Fibroblast of peridontal ligament (primary cell): Measurements from ENCODE around the gene MIX23.

Experiments
- DNase-seq: peaks from one replicate; pipeline ENCODE4 v3.0.0-alpha.2; 2010; ENCODE audit errors: extremely low read depth

MIX23 gene

DNA sequence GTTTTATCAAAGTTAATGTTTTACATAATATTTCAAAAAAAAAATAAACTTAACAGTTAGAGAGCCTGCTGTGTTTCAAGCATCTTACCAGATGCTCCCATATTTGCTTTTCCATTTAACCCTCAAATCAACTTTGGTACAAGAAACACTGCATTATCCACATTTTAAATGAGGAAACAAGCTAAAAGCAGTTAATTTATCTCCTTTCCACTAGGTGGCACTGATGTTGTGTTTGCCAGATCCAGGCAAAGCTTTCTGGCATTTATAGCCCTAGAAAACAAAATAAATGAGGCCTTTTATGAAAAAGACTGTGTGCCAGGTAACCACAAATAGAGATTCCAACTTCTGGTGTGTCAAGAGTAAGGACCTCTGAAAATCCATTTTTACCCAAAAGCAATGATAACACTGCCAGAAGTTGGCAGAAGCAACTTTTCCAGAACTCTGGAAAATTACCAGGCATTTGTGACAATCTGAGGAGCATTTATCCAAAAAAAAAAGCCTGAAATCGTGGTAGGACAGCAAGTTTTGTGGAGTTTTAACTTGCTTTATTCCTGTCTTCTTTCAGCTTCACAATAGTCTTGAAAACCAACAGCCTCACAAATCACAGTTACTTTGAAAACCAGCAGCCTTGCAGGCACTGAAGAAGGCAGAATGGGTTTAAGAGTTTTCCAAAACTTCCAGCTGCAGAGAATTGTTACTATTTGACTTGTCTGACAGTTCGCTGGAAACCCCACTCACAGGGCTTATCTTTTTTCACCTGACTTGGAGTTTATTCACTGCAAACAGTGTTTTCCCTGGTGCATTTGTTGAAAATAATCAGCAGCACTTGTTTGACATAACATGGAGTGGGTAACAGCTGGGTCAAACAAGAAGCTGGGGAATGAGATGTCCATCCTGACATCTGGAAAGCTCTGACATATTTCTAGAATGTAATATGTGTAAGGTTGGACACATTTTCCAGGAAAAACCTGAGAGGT is 10.1 kb upstream of the MIX23 start:
- peak; percentile 67 for DNase-seq

DNA sequence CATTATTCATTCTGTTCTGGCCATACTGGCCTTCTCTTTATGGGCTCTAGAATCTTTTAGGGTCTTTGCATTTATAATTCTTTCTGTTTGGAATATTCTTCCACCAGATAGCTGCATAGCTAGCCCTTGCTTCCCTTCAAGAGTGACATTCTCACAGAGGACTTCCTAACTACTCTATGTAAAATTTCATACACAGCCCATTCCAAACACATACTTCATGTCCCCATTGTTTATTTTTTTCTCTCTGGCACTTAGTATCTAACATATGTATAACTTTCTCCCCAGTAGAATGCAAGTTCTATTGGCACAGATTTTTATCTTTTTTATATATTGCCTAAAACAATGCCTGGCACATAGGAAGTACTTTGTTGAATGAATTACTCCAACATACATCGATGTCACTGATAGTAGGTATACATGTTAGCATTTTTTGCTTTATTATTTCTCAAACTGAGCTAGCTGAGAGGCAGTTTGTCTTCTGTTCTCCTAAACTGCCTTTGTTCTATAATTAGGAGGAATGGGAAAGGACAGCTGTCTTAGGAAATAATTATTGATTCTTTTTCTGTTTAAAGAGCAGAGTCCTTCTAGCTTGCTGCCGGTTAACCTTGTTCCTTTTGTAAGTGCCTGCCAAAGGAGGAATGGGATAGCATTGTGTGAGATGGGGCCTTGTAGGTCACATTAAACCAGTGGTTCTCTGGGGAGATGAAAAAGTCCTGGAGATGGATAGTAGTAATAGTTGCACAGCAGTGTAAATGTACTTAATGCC is 8.8 kb upstream of the MIX23 start:
- no peak for DNase-seq

DNA sequence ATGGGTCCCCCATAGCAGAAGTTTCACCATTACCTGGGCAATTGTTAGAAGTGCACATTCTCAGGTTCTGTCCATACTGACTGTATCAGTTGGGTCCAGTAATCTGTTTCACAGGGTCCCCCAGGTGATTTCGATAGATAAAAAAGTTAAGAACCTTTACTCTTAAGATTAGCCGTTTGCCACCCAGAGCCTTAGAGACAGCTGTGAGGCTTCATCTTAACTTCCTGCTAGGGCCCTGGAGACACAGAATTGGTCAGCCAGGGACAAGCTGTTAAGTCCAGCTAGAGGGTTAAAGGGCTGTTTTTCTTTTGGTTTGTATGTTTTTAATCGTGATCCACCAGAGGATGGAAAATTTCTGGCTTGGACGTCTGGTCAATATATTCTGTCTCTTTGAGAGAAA is 7.6 kb upstream of the MIX23 start:
- DNase-seq, result no peak

DNA sequence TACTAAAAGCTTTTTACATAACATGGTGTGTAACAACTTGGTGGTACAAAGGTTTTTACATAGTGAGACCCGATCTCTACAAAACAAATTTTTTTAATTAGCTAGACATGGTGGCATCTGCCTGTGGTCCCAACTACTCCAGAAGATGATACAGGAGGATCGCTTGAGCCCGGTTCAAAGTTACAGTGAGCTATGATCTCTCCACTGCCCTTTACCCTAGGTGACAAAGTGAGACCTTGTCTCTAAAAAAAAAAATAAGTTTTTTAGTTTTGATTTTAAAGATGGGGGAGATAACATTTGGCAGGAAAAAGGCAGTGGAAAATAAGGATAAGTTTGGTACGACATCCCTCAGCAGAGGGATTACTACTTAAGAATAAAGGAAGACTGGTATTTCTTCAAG is 6.9 kb upstream of the MIX23 start:
- no peak for DNase-seq

DNA sequence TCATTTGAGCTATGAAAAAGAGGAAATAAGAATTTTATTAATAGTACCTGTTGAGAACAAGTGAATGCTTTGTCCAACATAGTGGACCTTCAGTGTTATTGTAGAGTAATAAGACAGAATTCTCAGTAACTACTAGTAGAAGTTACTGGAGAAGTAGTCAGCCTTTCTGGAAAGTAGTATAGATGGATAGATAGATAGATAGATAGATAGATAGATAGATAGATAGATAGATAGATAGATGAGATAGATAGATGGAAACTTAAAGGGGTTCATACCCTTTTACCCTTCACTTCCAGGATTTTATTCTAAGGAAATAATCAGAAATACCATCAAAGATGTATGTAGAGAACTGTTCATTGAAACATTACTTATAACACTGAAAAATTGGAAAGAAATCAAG is 6.2 kb upstream of the MIX23 start:
- no peak for DNase-seq

DNA sequence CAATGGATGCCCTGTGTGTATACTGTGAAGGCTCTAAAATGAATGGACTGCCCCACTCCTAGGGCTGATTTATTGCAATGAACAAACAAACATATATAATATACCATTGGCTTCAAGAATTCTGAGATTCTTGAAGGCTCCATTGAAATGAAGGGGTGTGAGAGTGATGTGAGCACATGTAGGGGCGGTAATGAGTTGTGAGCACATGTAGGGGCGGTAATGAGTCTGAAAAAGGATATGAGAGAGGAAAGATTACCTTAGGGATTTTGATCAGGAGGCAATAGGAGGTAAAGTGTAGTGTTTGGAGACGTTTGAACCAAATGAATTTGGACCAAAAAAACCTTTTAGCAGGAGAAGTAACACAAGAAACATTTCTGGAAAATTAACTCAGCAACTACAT is 4.7 kb upstream of the MIX23 start:
- no peak for DNase-seq

DNA sequence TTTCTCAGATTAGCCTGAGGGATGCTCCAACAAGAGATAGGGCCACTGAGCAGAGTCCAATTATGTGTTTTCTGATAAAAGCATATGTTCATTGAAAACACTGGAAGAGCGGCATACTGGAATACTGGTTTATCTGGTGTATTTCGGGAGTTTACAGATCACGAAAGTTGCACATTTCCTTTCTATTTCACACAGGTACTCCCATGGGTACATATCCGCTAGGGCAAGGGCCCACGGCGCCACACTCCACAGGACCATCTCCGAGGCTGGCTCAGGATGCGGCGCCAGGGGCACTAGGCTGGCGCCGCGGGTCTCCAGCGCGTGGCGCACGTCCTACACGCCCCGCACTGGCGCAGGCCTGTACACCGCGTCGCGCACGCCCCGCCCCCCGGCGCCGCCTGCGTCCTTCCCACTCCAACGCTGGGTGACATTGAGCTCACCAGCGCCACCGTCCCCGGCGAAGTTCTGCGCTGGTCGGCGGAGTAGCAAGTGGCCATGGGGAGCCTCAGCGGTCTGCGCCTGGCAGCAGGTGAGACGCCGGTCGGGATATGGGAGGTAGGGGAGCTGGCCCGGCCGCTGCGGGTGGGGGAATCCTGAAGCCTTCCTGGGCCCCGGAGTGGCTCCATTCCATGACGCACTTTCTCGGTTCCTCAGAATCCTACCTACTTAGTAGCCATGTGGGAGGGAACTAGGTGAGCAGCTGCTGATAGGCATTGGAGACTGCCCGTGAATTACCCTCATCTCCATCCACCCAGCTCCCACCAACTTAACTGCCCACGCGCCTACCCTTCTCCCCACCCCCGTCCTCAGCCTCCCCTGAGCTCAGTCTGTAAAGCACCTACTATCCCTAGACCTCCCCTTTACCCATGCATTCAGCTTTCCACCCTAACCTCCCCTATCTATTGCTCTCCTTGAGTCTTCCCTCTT is 1.0 kb upstream of the MIX23 start, which contains the start of gene FAM162A:
Gene FAM162A, plus strand, starts transcription at position 412 of the 927 bp plus-strand sequence. Its CDS starts 84 bp downstream, at position 496.
- DNase-seq, result peak; percentile 68

DNA sequence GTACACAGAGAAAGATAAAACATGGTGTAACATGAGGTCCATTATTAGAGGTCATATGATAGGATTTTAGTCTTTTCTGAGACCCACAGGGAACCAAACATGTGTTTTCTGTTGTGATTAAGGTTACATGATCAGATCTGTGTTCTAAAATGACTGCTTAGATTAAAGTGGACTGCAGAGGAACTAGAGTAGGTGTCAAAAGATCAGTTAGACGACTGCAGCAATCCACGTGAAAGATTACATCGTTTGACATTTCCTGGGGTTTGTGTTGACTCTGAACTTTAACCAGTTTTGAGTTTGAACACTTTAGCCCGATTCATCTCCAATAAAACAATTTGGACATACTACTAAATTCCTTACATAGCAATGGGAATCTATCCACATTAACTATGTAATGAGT is 5.1 kb downstream of the MIX23 start:
- no peak for DNase-seq

DNA sequence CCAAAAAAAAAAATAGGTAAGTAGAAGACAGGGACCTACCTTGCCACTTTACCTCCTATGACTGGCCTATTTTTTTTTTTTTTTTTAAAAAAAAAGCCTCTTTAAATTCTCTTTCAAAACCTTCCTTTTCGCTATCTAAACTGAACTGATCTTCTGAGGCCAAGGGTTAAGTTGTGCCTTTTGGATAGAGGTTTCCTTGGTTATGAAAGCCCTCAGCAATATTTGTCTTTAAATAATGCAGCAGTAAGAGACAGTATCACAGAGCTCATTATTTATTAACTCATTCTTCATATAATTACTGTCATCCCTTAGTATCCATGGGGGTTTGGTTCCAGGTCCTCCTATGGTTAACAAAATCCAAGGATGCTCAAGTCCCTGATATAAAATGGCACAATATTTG is 9.0 kb downstream of the MIX23 start:
- DNase-seq, result no peak

DNA sequence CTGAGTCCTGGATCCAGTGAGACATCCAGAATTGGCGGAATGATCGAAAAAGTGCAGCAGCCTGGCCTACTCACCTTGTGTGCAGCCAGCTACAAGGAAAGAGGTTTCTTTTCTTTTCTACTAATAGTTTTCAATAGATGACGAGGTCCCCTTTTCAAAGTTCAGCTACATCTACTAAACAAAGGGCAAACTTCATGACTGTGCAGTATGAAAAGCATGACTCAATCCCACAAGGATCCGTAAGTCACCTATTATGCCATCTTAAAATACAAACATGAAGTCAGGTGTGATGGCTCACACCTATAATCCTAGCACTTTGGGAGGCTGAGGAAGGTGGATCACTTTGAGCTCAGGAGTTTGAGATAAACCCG is 16.7 kb downstream of the MIX23 start:
- DNase-seq, result no peak

DNA sequence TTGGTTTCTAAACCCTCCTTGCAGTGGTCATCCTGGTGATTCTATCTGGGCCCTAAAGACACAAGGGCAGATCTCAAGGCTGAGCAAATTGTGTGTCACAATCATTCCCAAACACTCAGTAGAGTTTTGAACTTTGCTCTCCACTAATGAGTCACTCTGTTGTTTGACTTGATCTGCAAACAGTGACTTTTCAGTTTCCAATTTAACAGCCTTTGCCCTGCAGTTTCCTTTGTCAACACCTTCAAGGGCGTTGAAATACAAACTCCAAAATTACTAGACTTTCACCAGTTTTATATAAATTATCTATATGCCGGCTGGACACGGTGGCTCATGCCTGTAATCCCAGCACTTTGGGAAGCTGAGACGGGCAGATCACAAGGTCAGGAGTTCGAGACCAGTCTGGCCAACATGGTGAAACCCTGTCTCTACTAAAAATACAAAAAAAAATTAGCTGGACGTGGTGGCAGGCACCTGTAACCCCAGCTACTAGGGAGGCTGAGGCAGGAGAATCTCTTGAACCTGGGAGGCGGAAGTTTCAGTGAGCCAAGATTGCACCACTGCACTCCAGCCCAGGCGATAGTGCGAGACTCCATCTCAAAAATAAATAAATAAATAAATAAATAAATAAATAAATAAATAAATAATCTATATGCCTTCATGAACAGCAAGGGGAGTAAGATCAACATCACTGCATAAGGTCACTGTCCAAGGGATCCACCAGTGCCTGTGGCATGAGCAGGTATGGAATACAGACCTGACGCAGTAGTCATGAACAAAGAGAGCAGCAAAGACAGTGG is 17.3 kb downstream of the MIX23 start:
- peak; percentile 47 for DNase-seq

DNA sequence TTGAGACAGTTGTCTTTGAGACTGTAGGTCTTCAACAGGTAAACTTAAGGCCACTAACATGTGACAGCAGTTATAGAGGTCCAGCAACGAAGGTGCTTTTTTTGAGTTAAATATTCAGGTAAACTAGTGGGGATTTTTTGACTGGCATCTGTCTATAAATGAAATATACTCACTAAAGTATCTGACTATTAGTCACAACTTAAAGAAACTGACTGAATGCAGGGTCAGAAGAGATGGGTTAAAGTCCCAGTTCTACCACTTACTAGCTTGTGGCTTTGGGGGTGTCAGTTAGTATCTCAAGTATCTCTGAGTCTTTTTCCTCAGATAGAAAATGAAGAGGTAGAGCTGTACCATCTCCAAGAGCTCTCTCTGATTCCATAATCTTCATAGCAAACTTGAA is 18.0 kb downstream of the MIX23 start:
- DNase-seq, result no peak

DNA sequence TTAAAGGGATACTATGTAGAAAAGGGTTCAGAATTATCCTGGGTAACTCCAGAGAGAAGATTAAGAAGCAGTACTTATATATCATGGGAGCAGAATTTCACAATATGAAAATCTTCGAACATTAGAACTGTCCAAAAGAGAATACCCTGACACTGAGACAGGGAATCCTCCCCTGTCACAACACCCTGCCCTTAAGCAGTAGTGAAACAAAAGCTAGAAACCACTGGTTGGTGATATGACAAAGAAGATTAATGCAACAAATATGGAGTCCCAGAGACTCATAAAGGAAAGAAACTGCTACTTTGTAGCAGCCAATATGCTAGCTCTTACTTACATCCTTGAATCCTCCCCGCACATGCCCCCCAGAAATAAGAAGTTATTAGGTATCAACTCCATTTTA is 18.5 kb downstream of the MIX23 start:
- DNase-seq, result no peak

DNA sequence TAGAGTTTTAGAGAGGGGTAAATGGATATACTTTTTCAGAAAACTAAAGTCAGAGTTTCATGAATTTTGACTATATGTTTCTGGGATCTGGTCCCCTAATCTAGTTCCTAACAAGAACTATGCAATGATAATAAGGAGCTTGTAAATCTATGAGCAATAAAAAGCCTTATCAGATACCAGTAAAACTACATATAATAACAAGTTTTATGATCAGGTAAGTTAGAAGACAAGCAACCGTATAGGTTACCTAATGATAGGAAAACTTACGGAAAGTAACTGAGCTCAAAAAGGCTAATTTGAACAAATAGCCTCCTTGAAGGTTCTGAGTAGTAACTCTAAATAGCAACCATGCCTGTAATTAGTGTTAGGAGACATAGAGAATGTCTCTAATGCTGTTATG is 21.0 kb downstream of the MIX23 start:
- no peak for DNase-seq

DNA sequence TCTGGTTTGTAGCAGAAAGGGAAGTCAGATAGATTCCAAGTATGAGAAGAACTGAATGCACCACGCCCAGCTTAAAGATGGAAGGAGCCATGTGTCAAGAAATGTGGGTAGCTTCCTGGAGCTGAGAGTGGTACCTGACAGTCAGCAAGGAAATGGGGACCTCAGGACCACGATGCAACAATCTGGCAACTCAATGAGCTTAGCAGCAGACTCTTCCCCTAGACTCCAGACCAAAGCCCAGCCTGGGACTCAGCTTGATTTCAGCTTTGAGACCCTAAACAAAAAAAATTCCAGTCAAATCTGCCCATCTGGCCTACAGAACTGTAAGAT is 24.4 kb downstream of the MIX23 start:
- DNase-seq, result no peak

DNA sequence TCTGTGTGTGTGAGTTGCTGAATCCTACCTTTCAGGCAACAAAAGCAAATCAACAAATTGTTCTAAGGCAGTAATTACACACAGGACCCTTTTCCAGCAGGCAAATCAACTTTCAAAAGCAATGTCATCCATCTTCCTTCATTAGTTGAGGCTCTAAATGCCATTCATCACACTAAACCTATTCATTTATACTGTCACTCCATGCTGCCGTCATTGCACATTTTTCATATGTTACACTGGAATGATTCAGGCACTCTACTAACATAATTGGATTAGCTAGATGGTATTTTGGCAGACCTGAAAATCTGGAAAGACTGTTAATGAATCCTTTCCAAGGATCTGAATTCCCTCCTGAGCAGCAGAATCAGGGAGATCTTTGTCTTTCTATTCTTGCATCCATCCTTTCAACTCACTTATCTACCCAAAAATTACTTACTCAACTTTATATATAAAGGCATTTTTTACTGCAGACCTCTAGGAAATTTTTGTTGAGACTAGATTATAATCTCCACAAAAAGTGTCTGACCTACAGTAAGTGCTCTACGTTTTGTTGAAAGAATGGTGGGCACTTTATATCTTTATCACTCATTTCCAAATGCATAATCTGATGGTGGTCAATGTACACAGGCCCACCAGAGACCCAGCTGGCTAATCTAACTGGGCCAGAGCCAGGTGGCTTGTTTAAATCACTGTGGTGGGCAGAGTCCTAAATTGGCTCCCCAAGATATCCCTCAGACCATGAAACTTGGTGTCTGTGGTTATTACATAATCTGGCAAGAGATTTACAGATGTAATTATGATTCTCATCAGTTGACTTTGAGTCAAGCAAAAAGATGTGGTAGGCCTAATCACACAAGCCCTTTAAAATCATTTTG is 25.0 kb downstream of the MIX23 start:
- peak; percentile 35 for DNase-seq

DNA sequence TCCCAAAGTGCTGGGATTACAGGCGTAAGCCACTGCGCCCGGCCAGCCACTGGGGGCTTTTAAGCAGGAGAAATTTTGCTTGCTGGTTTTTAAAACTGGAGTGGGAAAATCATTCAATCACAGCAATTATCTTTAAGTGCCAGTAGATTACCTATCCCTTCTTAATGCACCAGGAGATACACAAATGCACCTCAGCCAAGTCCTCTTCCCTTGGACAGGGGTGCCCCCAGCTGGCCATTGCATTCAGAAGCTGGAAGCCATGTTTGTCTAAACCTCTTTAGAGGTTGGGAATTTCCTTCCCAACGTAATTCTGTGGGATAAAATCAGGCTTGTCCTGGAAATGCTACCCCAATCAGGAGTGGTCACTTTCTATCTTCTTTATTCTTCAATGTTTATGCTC is 26.6 kb downstream of the MIX23 start:
- peak; percentile 26 for DNase-seq

DNA sequence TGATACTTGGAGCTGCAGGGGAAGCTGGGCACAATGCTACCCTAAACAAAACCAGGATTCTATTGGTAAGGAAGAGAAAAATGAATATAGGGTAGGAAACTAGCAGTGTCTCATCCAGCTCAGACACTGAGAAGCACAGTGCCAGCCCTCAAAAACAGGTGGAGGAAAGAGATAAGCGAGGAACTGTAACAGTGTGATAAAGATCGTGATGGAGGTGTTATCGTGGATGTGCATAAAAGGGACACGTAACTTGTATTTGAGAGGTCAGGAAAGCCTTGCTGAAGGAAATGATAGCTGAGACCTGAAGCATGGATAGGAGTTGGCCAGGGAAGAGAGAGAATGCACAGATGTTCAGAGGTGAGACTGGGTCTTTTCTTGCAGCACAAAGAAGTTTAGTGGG is 27.4 kb downstream of the MIX23 start:
- no peak for DNase-seq

DNA sequence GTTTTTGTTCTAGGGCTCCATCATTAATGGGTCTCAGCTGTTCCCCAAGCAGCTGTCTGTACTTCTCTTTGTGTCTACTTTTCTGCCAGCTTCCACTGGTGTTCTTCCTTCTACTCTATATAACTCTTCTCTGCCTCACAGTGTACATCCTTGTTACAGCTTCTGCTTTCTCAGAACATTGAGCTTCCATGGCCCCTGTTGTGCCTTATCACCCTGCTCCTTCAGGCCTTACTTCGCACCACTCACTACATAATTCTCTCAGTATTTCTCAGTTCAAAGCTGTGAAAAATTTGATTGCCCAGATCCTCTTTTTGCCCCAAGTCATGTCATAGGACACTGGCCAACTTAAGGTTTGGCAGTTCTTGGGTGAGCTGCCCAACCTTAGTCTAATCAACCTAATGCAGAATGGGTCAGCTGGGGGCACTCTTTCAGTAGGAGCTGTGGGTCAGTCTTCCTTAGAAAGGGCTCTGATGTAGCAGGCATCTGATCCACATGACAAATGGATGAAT is 29.1 kb downstream of the MIX23 start:
- DNase-seq, result no peak

DNA sequence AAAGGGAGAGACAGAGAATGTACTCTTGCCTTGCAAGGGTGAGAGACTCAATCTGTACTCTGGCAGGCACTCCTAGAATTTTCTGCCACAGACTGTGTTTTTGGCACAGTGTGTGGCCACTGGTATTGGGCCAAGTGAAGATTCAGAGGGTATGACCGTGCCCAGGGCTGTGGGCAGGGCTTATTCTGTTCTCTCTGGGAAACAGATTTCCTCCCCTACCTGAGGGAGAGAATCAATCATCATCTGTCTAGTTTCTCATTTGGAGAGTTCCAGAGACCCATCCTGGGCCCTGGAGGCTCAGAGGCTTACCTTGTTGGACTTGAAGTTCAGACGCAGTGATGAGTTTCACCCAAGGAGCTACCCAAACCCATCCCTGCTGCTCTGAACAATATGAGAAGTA is 29.8 kb downstream of the MIX23 start:
- no peak for DNase-seq
